IMR-90 (cell line): Measurements from ENCODE around the gene CBS. TPM values are rescaled to one million over a fixed set of nuclear protein-coding genes. Genes with fewer than 3 reads are reported as not detected.
"Not testable (repeated sequence)": the region's sequence is repeated elsewhere in the genome, so short reads cannot be mapped to it uniquely, and the experiment has no call there.

Experiments used
- ATAC-seq: fragments of 200-7000 bp; cut with Tn5 transposase; 2 replicates; pipeline ENCODE4 v1.9.1; 2020; ENCODE audit warnings: low read depth, mild to moderate bottlenecking, moderate library complexity
- Bru-seq: library from RNA; stranded (reverse); fragments of 400-500 nt; gene quantifications from one replicate; lab custom pipeline; 2021; lab: Mats Ljungman, UMichigan
- BruChase-seq, 2 experiments: library from RNA; stranded (reverse); fragments of 400-500 nt; gene quantifications; one replicate each; lab custom pipeline; 2021; lab: Mats Ljungman, UMichigan
- BruUV-seq: library from RNA; stranded (reverse); fragments of 400-500 nt; replicated peaks from 2 replicates; lab custom pipeline; 2021; lab: Mats Ljungman, UMichigan
- CTCF ChIA-PET: fragments of 300-600 bp; formaldehyde crosslinking; extraction: SDS; loops from one replicate; lab custom pipeline; 2021; ENCODE audit warnings: antibody characterized with exemption; lab: Yijun Ruan, JAX
- POLR2A ChIA-PET: fragments of 300-600 bp; sonication (Branson Sonifier 250); formaldehyde crosslinking; loops from one replicate; lab custom pipeline; 2022; ENCODE audit warnings: antibody characterized with exemption; ENCODE audit not compliant: unreplicated experiment; lab: Charles Lee
- DNase-seq: peaks from one replicate; pipeline ENCODE4 v3.0.0; 2013
- H2AFZ ChIP-seq: replicated peaks from 2 replicates; pipeline ENCODE3; 2013; ENCODE audit warnings: low read length, mild to moderate bottlenecking; ENCODE audit not compliant: poor library complexity
- H2AK5ac ChIP-seq: 2 replicates; pipeline ENCODE4 v1.6.1; 2013; ENCODE audit warnings: low read depth, low read length, inconsistent platforms
- H2AK9ac ChIP-seq: replicated peaks from 2 replicates; pipeline ENCODE3; 2013; ENCODE audit warnings: mild to moderate bottlenecking, low read depth, low read length, moderate library complexity; ENCODE audit not compliant: poor library complexity
- H2BK120ac ChIP-seq: 2 replicates; pipeline ENCODE4 v1.6.1; 2013; ENCODE audit warnings: low read depth, low read length, inconsistent platforms
- H2BK15ac ChIP-seq: 3 replicates; pipeline ENCODE4 v1.6.1; 2013; ENCODE audit warnings: low read depth, low read length, inconsistent platforms
- H2BK20ac ChIP-seq: 2 replicates; pipeline ENCODE4 v1.6.1; 2013; ENCODE audit warnings: low read depth, mild to moderate bottlenecking, inconsistent platforms, low read length, moderate library complexity
- H2BK5ac ChIP-seq: 2 replicates; pipeline ENCODE4 v1.6.1; 2013; ENCODE audit warnings: mild to moderate bottlenecking, low read depth, low read length, inconsistent platforms; ENCODE audit not compliant: poor library complexity, severe bottlenecking
- H3K14ac ChIP-seq: replicated peaks from 2 replicates; pipeline ENCODE4 v1.6.1; 2013; ENCODE audit warnings: low read depth, low read length, inconsistent platforms
- H3K18ac ChIP-seq: 2 replicates; pipeline ENCODE4 v1.6.1; 2013; ENCODE audit warnings: low read depth, low read length, control low read depth
- H3K23ac ChIP-seq: 2 replicates; pipeline ENCODE4 v1.6.1; 2013; ENCODE audit warnings: low read depth, low read length, inconsistent platforms
- H3K27ac ChIP-seq: 2 replicates; pipeline ENCODE4 v1.5.1; 2013; ENCODE audit warnings: mild to moderate bottlenecking, control low read depth, low read length; ENCODE audit not compliant: insufficient read depth
- H3K27me3 ChIP-seq: 2 replicates; pipeline ENCODE4 v1.6.1; 2013; ENCODE audit warnings: low read length; ENCODE audit not compliant: control insufficient read depth, insufficient read depth
- H3K36me3 ChIP-seq: 2 replicates; pipeline ENCODE4 v1.6.1; 2013; ENCODE audit warnings: low read length, mixed read lengths; ENCODE audit not compliant: control insufficient read depth, insufficient read depth
- H3K4ac ChIP-seq: 2 replicates; pipeline ENCODE4 v1.6.1; 2013; ENCODE audit warnings: low read depth, low read length, inconsistent platforms
- H3K4me1 ChIP-seq: 2 replicates; pipeline ENCODE4 v1.6.1; 2013; ENCODE audit warnings: low read length, mixed read lengths; ENCODE audit not compliant: control insufficient read depth, insufficient read depth
- H3K4me2 ChIP-seq: 2 replicates; pipeline ENCODE4 v1.6.1; 2013; ENCODE audit warnings: low read depth, mild to moderate bottlenecking, control low read depth, low read length, moderate library complexity
- H3K4me3 ChIP-seq: 2 replicates; pipeline ENCODE4 v1.5.1; 2013; ENCODE audit warnings: low read depth, mild to moderate bottlenecking, control low read depth, low read length, moderate library complexity; ENCODE audit not compliant: insufficient read depth
- H3K56ac ChIP-seq: 2 replicates; pipeline ENCODE4 v1.6.1; 2013; ENCODE audit warnings: low read length, inconsistent platforms; ENCODE audit not compliant: insufficient read depth; ENCODE audit errors: extremely low read depth
- H3K79me1 ChIP-seq, 2 experiments: 2 replicates each; pipeline ENCODE4 v1.6.1; 2013; ENCODE audit warnings: low read length in 2 of 2, inconsistent platforms in 1 of 2, low read depth in 1 of 2
- H3K9ac ChIP-seq: 2 replicates; pipeline ENCODE4 v1.6.1; 2013; ENCODE audit warnings: low read depth, low read length, control low read depth
- H3K9me1 ChIP-seq: 2 replicates; pipeline ENCODE4 v1.6.1; 2013; ENCODE audit warnings: low read length, inconsistent platforms; ENCODE audit not compliant: insufficient read depth
- H3K9me3 ChIP-seq: 2 replicates; pipeline ENCODE4 v1.6.1; 2013; ENCODE audit warnings: low read length; ENCODE audit not compliant: control insufficient read depth, insufficient read depth
- H4K20me1 ChIP-seq: 2 replicates; pipeline ENCODE4 v1.6.1; 2013; ENCODE audit warnings: low read length, inconsistent platforms; ENCODE audit not compliant: insufficient read depth
- H4K5ac ChIP-seq: 2 replicates; pipeline ENCODE4 v1.6.1; 2013; ENCODE audit warnings: mild to moderate bottlenecking, low read depth, low read length, control low read depth
- H4K8ac ChIP-seq, 2 experiments: 2 replicates each; pipeline ENCODE4 v1.6.1; 2013; ENCODE audit warnings: low read depth in 2 of 2, low read length in 2 of 2, control low read depth in 1 of 2, inconsistent platforms in 1 of 2
- H4K91ac ChIP-seq: 2 replicates; pipeline ENCODE4 v1.6.1; 2013; ENCODE audit warnings: low read depth, low read length, inconsistent platforms; ENCODE audit not compliant: insufficient read depth
- WGBS, 2 experiments: methylation state at CpG; one replicate each; pipeline versions ENCODE4 v1.1.5 to v1.1.7; 2013; ENCODE audit warnings: missing lambda C conversion rate in 2 of 2; ENCODE audit not compliant: insufficient read length in 1 of 2; ENCODE audit errors: extremely low coverage in 2 of 2; 5-methylcytosine and 5-hydroxymethylcytosine counted together
- dilution Hi-C: fragments of 300-500 bp; cut with HindIII; formaldehyde crosslinking; loops from one replicate; pipeline ENCODE4 v1.14.3; 2018; ENCODE audit warnings: low sequenced_read_pairs; ENCODE audit not compliant: unreplicated experiment
- in situ Hi-C: fragments of 300-500 bp; cut with MboI; formaldehyde crosslinking; loops from 3 replicates; pipeline ENCODE4 v1.14.3; 2019; ENCODE audit warnings: low sequenced_read_pairs, inconsistent platforms, mixed read lengths
- intact Hi-C: fragments of 100-400 bp; cut with micrococcal nuclease; formaldehyde crosslinking; loops from 2 replicates; pipeline ENCODE4 v1.10.0; 2022
- long read RNA-seq: library from polyadenylated mRNA; unstranded; transcript quantifications from one replicate; pipeline ENCODE4 v2.0.0, GENCODE V29; 2021; ENCODE audit not compliant: unreplicated experiment
- polyA plus RNA-seq, 3 experiments: library from polyadenylated mRNA; depleted of rRNA; stranded (reverse); fragments of >200 nt; gene quantifications; 2 replicates each; pipeline ENCODE4 v1.2.3, GENCODE V29; 2012; ENCODE audit warnings: low replicate concordance in 1 of 3
- total RNA-seq: library from RNA; depleted of rRNA; stranded (reverse); fragments of >200 nt; gene quantifications from 2 replicates; pipeline ENCODE4 v1.2.3, GENCODE V29; 2012; rRNA removed

The CBS gene
- total RNA-seq, result 35.6 and 38.5 TPM in 2 replicates
- polyA plus RNA-seq (2012; rRNA removed), result 49.6 and 54.3 TPM in 2 replicates
- 33.1 and 67.5 TPM in 2 replicates for polyA plus RNA-seq (2012; cell fraction: cytosol; rRNA removed)
- polyA plus RNA-seq (2012; cell fraction: nucleus; rRNA removed; ENCODE audit: low replicate concordance), result 180 and 273 TPM in 2 replicates
- Bru-seq, nascent RNA, result percentile 37 among the genes with signal in this experiment
- BruChase-seq, experiment 1, labeled RNA remaining after a 6-hour chase, result percentile 43 among the genes with signal in this experiment
- percentile 37 among the genes with signal in this experiment for BruChase-seq, experiment 2, labeled RNA remaining after a 2-hour chase
- long read RNA-seq, transcript CBS-201 (17 exons, 2,583 nt), result minor isoform, 10 of 299 reads
- long read RNA-seq, transcript CBS-204 (17 exons, 2,605 nt), result major isoform, 197 of 299 reads
- long read RNA-seq, transcript CBS-203 (17 exons, 2,453 nt), result minor isoform, 8 of 299 reads
- long read RNA-seq, partial matches to known transcripts, result 42 of 299 reads
- long read RNA-seq, other reads (novel, unspliced or antisense), result 39 of 299 reads

- H3K23ac ChIP-seq, H2AK5ac ChIP-seq, CTCF ChIA-PET, intact Hi-C loops, H3K56ac ChIP-seq, H3K4me1 ChIP-seq, in situ Hi-C loops, H3K27me3 ChIP-seq, H2AFZ ChIP-seq, dilution Hi-C loops, H2BK5ac ChIP-seq, H3K79me1 ChIP-seq, H3K9ac ChIP-seq, POLR2A ChIA-PET, DNase-seq, H3K14ac ChIP-seq, BruUV-seq, H4K8ac ChIP-seq, H4K20me1 ChIP-seq, H4K5ac ChIP-seq, H2AK9ac ChIP-seq, H3K36me3 ChIP-seq, H2BK15ac ChIP-seq, H2BK20ac ChIP-seq, H4K91ac ChIP-seq, H3K9me3 ChIP-seq, H3K9me1 ChIP-seq, H3K27ac ChIP-seq, H3K18ac ChIP-seq, H3K4ac ChIP-seq, H2BK120ac ChIP-seq: not testable (repeated sequence)
- Histone ChIP-seq H3K4me3 (0 out of 2 replicates have a peak within 1 kb of the TSS, but pooled peaks have one; percentile 21), H3K4me2 (peak within 1 kb of the TSS; percentile 55; the same call in 1 of the 2 replicates)
- peak; percentile 78 for ATAC-seq
- WGBS, 2 experiments, result no CpG with 5 or more reads among the region's 84 CpGs
These were observed at the start of gene CBS for GRCh38 chr21:43075170-43076022. TSS of gene CBS (minus strand) at chr21:43075835. CDS start at chr21:43072193, 3,642 bp downstream.

DNA sequence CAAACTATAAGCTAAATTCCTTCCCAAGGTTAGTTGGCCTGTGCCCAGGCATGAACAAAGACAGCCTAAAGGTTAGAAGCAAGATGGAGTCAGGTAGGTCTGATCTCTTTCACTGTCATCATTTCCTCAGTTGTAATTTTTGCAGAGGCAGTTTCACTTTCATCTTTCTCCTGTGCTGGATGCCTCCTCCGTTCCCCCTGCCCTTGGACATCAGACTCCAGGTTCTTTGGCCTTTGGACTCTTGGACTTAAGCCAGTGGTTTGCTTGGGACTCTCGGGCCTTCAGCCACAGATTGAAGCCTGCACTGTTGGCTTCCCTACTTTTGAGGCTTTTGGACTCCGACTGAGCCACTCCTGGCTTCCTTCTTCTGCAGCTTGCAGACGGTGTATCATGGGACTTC, 40.3 kb upstream of the CBS start:
- intact Hi-C loops, CTCF ChIA-PET, H3K56ac ChIP-seq, H3K14ac ChIP-seq, in situ Hi-C loops, H3K36me3 ChIP-seq, H3K27me3 ChIP-seq, H3K4me3 ChIP-seq, H2BK120ac ChIP-seq, H3K23ac ChIP-seq, dilution Hi-C loops, H3K18ac ChIP-seq, H3K4me2 ChIP-seq, H2BK15ac ChIP-seq, H4K20me1 ChIP-seq, H3K9me1 ChIP-seq, H3K27ac ChIP-seq, H4K5ac ChIP-seq, H3K4ac ChIP-seq, H3K79me1 ChIP-seq, DNase-seq, H2BK5ac ChIP-seq, BruUV-seq, H3K9me3 ChIP-seq, H2AK5ac ChIP-seq, H2BK20ac ChIP-seq, H2AFZ ChIP-seq, H4K8ac ChIP-seq, ATAC-seq, H3K9ac ChIP-seq, H3K4me1 ChIP-seq, H2AK9ac ChIP-seq, POLR2A ChIA-PET, H4K91ac ChIP-seq: not testable (repeated sequence)
- WGBS, 2 experiments, result no CpG with 5 or more reads among the region's 4 CpGs
